ENCODE measurements around the gene STOML1. TPM values are rescaled to one million over a fixed set of nuclear protein-coding genes. Genes with fewer than 3 reads are reported as not detected.
A peak's percentile ranks its signal among the peaks of the same experiment; 100 is the strongest.

STOML1 gene
- total RNA-seq, 1 donor from 2014 or later = 14.3 TPM

- no peak for TF ChIP-seq CTCF (IDR thresholded peaks at IDR 0.05; ENCODE audit: unreplicated experiment)
- Mint-ChIP-seq H3K9me3 (ENCODE audit: unreplicated experiment) (no peaks in the 10 kb centered on the region), H3K27me3 (ENCODE audit: unreplicated experiment) (peaks cover 18% of the 10 kb centered on the region), H3K4me1 (ENCODE audit: unreplicated experiment) (peaks cover 48% of the 10 kb centered on the region), H3K27ac (ENCODE audit: unreplicated experiment) (no peak overlapping the region), H3K36me3 (ENCODE audit: low read depth, unreplicated experiment) (peaks cover 3% of the 10 kb centered on the region), H3K4me3 (ENCODE audit: unreplicated experiment) (no peak overlapping the region)
- no peak for DNase-seq (ENCODE audit: low spot score)
These were observed 1.7 kb downstream of the STOML1 start for GRCh38 chr15:73990250-73991005.

- Mint-ChIP-seq H3K27me3 (ENCODE audit: unreplicated experiment) (peaks cover 12% of the 10 kb centered on the region), H3K9me3 (ENCODE audit: unreplicated experiment) (no peaks in the 10 kb centered on the region), H3K4me3 (ENCODE audit: unreplicated experiment) (no peak overlapping the region), H3K27ac (ENCODE audit: unreplicated experiment) (no peak overlapping the region), H3K36me3 (ENCODE audit: low read depth, unreplicated experiment) (peaks cover 10% of the 10 kb centered on the region), H3K4me1 (ENCODE audit: unreplicated experiment) (peaks cover 46% of the 10 kb centered on the region)
- DNase-seq (ENCODE audit: low spot score) = no peak
- no peak for TF ChIP-seq CTCF (IDR thresholded peaks at IDR 0.05; ENCODE audit: unreplicated experiment)
These were observed 2.9 kb downstream of the STOML1 start for GRCh38 chr15:73989001-73989798.

GRCh38 chr15:73988445-73988969 lies 3.6 kb downstream of the STOML1 start:
- Mint-ChIP-seq H3K27ac (ENCODE audit: unreplicated experiment) (no peak overlapping the region), H3K4me3 (ENCODE audit: unreplicated experiment) (no peak overlapping the region), H3K9me3 (ENCODE audit: unreplicated experiment) (no peaks in the 10 kb centered on the region), H3K27me3 (ENCODE audit: unreplicated experiment) (peaks cover 10% of the 10 kb centered on the region), H3K4me1 (ENCODE audit: unreplicated experiment) (peaks cover 43% of the 10 kb centered on the region), H3K36me3 (ENCODE audit: low read depth, unreplicated experiment) (peaks cover 15% of the 10 kb centered on the region)
- TF ChIP-seq CTCF (IDR thresholded peaks at IDR 0.05; ENCODE audit: unreplicated experiment) = no peak
- DNase-seq (ENCODE audit: low spot score) = no peak

- no peak for DNase-seq (ENCODE audit: low spot score)
- Mint-ChIP-seq H3K27me3 (ENCODE audit: unreplicated experiment) (peaks cover 10% of the 10 kb centered on the region), H3K27ac (ENCODE audit: unreplicated experiment) (no peak overlapping the region), H3K9me3 (ENCODE audit: unreplicated experiment) (no peaks in the 10 kb centered on the region), H3K4me1 (ENCODE audit: unreplicated experiment) (peaks cover 42% of the 10 kb centered on the region), H3K36me3 (ENCODE audit: low read depth, unreplicated experiment) (peaks cover 15% of the 10 kb centered on the region), H3K4me3 (ENCODE audit: unreplicated experiment) (peak overlapping the region; percentile 6)
- TF ChIP-seq CTCF (IDR thresholded peaks at IDR 0.05; ENCODE audit: unreplicated experiment) = no peak
These were observed 4.2 kb downstream of the STOML1 start for GRCh38 chr15:73987681-73988444.

Data from endothelial cell (in vitro differentiated cells).